NCI-H774 (cell line): ENCODE results near the gene HDGFL1.

Source experiments
- DNase-seq: peaks from one replicate; lab custom pipeline; 2025; lab: John Stamatoyannopoulos, UW

Gene HDGFL1

GRCh38 chr6:22590423-22590822 lies 21.1 kb downstream of the HDGFL1 start:
- no peak for DNase-seq

GRCh38 chr6:22593895-22594294 lies 24.5 kb downstream of the HDGFL1 start:
- no peak for DNase-seq

- DNase-seq, result no peak
Measured at GRCh38 chr6:22596011-22596410, 26.6 kb downstream of the HDGFL1 start.

GRCh38 chr6:22598339-22598738 lies 29.0 kb downstream of the HDGFL1 start:
- DNase-seq, result no peak

GRCh38 chr6:22600059-22600458 lies 30.7 kb downstream of the HDGFL1 start:
- no peak for DNase-seq

- DNase-seq, result no peak
Measured at GRCh38 chr6:22601984-22602383, 32.6 kb downstream of the HDGFL1 start.

GRCh38 chr6:22605736-22606135 lies 36.4 kb downstream of the HDGFL1 start:
- DNase-seq, result no peak

- no peak for DNase-seq
Measured at GRCh38 chr6:22610127-22610526, 40.8 kb downstream of the HDGFL1 start.

GRCh38 chr6:22612236-22612635 lies 42.9 kb downstream of the HDGFL1 start:
- DNase-seq, result no peak

GRCh38 chr6:22613051-22613450 lies 43.7 kb downstream of the HDGFL1 start:
- DNase-seq, result no peak

GRCh38 chr6:22613695-22614094 lies 44.3 kb downstream of the HDGFL1 start:
- DNase-seq, result no peak

- DNase-seq, result no peak
Measured at GRCh38 chr6:22614547-22614946, 45.2 kb downstream of the HDGFL1 start.

- DNase-seq, result no peak
Measured at GRCh38 chr6:22621028-22621427, 51.7 kb downstream of the HDGFL1 start.
